ENCODE results near the gene PANK4. TPM values are rescaled to one million over a fixed set of nuclear protein-coding genes. Genes with fewer than 3 reads are reported as not detected.
A peak's percentile ranks its signal among the peaks of the same experiment; 100 is the strongest.

PANK4 gene
- total RNA-seq, 1 donor from 2014 or later, result 32.6 TPM

- FAIRE-seq, result no peak
- DNase-seq (ENCODE audit: low spot score in 2 of 2), result no peak
Observed at GRCh38 chr1:2516946-2517345, 9.4 kb downstream of the PANK4 start.

- FAIRE-seq, result no peak
- DNase-seq (ENCODE audit: low spot score in 2 of 2), result no peak
Observed at GRCh38 chr1:2516124-2516523, 10.3 kb downstream of the PANK4 start.

DNA sequence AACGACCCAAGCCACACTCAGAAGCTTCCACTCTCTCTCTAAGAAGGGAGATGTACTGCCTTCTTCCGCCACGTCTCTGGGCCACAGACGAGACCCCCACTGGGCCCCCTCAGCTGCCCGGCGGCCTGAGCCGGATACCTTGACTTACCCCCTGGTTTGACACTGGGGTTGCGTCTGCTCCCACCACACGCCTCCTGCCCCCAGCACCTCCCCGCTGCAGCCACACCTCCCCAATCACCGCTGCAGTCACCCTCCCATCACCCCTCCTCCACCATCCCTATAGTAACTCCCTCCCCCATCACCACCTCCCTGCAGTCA is 10.7 kb downstream of the PANK4 start:
- FAIRE-seq (no peak), DNase-seq (ENCODE audit: low spot score in 2 of 2) (no peak)

DNA sequence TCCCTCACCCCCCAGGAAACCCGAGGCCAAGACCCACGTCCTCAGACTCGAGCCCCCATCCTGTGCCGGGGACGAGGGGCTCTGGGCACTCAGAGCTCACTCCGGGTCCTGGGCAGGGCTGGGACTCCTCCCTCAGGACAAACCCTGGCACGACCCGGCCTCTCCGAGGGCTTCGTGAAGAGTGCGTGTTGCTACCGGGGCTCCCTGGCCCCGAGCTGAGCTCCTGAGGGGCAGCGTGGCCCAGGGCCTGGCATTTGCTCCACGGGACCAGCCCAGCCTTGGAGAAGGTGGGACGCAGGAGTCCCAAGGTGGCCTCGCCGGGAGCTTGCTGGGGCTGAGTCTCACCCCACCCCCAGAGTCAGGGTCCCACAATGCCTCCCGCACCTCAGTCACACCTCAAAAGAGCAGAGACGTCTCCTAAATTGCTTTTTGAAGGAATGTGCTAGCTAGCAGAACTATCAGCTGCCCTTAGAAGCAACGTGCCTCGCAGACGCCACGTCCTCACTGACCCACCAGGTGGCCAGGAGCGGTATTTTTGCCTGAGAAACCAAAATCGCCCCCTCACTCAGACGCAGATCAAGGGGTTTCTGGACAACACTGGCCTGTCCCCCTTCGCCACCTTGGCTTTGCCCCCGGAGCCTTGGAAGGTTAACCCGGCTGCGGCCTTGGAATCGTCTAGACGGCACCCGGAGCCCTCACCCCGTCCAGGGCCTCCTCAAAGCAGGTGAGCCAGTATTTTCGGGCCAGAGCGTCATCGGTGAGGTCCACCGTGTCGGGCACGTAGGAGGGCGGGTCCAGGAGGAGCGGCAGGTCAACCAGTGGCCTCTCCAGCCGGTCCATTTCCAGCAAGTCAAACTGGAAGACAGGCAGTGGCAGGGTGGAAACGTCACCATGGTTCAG is 11.3 kb downstream of the PANK4 start:
- DNase-seq (ENCODE audit: low spot score in 2 of 2) (no peak), FAIRE-seq (no peak)

- no peak for FAIRE-seq
- DNase-seq (ENCODE audit: low spot score in 2 of 2), result no peak
Observed at GRCh38 chr1:2513939-2514652, 12.3 kb downstream of the PANK4 start.

GRCh38 chr1:2512862-2513421 is 13.5 kb downstream of the PANK4 start:
- FAIRE-seq, result no peak
- no peak for DNase-seq (ENCODE audit: low spot score in 2 of 2)

DNA sequence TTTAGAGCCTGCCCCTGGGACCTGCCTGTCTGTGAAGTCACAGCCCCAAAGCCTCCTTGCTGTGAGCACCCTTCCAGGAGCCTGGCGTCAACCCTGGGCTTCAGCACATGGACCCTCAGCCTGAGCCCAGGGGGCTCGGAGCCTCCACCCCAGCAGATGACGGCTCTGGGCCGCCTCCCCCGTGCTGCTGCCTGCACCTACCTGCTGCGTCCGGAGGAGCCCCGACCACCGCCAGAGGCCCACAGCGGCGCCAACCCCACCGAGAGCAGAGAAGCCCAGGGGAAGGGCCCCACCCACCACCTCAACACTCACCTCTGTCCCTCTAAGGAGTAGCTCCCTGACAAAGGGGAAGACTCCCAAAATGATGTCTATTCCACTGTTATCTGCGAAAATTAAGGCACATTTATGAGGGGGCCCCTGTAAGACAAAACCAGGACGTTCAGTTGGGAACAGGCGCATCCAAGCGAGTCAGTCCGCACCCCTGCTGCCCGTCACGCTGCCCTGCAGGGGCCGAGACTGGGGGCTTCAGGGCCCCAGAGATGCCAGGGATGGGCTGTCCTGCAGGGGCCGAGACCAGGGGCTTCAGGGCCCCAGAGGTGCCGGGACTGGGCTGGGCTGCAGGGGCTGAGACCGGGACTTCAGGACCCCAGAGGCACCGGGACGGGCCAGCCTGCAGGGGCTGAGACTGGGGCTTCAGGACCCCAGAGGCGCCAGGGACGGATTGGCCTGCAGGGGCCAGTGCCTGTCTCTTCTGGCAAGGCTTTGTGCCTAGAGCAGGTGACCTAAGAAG is 15.8 kb downstream of the PANK4 start:
- DNase-seq (ENCODE audit: low spot score in 2 of 2) (no peak), FAIRE-seq (no peak)

DNA sequence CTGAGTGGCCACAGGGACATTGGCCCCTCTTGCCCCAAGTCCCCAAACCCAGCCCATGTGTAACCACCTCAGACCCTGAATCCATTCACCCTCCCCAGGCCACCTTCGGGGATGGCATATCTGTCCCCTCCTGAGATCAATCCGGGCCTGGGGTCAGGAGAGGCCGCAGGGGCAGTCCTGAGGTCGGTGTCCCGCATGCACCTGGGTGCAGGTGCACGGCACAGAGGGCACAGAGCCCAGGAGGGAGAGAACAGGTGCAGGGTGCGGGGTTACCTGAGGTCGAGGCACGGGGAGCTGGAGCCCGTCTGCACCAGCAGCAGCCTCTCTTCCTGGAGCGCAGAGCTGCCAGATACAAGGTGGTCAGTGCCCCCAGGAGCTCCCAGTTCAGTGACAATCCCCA is 16.8 kb downstream of the PANK4 start:
- FAIRE-seq (no peak), DNase-seq (ENCODE audit: low spot score in 2 of 2) (no peak)

DNA sequence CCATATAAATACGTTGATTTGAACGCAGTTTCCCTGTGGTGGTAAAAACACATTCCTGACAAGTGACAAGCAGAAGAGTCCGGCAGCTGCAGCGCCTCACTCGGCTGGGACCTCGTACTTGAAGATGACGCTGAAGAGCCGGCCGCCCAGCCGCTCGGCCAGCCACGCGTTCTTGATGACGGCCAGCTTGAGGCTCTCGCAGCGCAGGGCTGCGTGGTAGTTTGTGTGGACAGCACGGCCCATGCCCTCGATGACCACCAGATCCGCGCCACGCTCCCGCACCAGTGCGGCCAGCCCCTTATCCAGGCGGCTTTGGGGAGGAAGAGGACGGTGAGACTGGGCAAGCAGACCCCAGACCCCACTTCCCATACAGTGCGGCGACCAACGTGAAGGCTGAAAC is 17.6 kb downstream of the PANK4 start:
- FAIRE-seq (no peak), DNase-seq (ENCODE audit: low spot score in 2 of 2) (no peak)

- FAIRE-seq, result no peak
Observed at GRCh38 chr1:2508180-2508579, 18.2 kb downstream of the PANK4 start.

DNA sequence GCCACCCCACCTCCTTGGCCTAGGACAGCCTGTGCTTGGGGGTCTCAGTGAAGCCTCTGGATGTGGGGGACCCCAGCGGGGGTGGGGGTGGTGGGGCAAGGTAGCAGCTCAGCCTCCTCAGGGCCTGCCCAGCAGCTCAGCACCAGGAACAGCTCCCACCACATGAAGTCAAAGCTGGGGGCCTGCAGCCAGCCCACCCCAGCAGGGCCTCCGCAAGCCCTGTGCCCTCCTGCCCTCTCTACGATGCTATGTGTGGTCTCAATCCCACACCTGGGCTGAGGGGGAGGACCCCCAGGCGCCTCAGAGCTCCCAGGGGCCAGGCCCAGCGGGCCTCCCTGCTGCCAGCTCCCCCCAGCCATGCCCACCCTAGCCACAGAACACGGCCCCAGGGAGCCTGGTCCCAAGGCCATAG is 18.6 kb downstream of the PANK4 start:
- DNase-seq (ENCODE audit: low spot score in 2 of 2) (no peak), FAIRE-seq (no peak)

More at GRCh38 chr1:2508180-2508579, 18.2 kb downstream of the PANK4 start:
- DNase-seq (ENCODE audit: low spot score in 2 of 2), result no peak

DNA sequence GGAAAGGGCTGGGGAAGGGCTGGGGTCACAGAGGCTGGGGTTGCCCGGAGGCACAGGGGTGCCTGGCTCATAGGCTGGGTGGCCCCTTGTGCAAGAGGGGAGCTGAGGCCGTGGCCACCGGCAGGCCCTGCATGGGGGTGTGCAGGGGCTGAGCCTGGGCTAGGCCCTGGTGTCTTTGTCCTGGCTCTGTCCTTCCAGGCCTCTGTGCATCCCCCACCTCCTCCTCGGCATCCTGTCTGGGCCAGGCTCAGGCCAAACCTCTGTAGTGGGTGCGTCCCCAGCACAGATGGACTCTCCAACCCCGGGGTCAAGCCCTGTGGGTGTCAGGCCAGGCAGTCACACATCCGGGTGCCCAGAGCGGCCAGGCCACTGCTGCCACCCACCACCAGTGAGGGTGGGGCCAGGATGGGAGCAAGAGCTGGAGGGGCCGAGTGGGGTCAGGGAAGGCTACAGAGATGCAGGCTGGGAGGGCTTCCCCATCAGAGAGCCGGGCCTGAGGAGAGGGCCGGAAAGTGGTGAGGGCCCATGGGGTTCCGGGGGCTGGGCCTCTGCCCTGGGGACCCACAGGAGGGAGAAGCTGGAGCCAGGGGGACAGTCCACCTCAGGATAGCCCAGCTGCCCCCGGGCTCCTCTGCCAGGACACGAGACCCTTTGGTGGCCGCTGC is 19.4 kb downstream of the PANK4 start:
- DNase-seq (ENCODE audit: low spot score in 2 of 2) (no peak), FAIRE-seq (no peak)

GRCh38 chr1:2506007-2506860 is 20.2 kb downstream of the PANK4 start:
- no peak for FAIRE-seq
- DNase-seq (ENCODE audit: low spot score in 2 of 2), result no peak

GRCh38 chr1:2505461-2505994 is 20.9 kb downstream of the PANK4 start:
- FAIRE-seq, result no peak
- DNase-seq (ENCODE audit: low spot score in 2 of 2), result no peak

DNA sequence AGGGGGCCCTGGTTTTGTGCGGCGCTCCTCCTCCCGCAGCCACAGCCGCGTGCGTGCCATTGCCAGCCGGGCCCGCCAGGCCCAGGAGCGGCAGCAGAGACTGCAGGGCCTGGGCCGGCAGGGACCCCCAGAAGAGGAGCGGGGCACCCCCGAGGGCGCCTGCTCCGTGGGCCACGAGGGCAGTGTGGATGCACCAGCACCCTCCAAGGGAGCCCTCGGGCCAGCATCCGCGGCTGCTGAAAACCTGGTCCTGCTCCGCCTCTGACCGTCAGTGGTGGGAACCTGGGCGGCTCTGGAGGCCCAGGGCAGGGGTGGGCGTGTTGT is 21.5 kb downstream of the PANK4 start:
- no peak for FAIRE-seq
- DNase-seq (ENCODE audit: low spot score in 2 of 2), result no peak

DNA sequence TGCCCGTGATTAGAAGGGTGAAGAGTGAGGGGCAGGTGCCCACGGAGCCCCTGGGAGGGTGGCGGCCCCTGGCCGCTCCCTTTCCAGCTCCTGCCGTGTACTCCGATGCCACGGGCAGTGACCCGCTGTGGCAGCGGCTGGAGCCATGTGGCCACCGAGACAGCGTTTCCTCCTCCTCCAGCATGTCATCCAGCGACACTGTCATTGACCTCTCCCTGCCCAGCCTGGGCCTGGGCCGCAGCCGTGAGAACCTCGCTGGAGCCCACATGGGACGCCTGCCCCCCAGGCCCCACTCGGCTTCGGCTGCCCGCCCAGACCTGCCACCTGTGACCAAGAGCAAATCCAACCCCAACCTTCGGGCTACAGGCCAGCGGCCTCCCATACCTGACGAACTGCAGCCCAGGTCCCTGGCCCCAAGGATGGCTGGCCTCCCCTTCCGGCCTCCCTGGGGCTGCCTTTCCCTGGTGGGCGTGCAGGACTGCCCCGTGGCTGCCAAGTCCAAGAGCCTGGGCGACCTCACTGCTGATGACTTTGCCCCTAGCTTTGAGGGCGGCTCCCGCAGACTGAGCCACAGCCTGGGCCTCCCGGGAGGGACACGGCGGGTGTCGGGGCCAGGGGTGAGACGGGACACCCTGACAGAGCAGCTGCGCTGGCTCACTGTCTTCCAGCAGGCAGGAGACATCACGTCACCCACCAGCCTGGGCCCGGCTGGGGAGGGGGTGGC is 22.0 kb downstream of the PANK4 start:
- DNase-seq (ENCODE audit: low spot score in 2 of 2), result no peak
- no peak for FAIRE-seq

DNA sequence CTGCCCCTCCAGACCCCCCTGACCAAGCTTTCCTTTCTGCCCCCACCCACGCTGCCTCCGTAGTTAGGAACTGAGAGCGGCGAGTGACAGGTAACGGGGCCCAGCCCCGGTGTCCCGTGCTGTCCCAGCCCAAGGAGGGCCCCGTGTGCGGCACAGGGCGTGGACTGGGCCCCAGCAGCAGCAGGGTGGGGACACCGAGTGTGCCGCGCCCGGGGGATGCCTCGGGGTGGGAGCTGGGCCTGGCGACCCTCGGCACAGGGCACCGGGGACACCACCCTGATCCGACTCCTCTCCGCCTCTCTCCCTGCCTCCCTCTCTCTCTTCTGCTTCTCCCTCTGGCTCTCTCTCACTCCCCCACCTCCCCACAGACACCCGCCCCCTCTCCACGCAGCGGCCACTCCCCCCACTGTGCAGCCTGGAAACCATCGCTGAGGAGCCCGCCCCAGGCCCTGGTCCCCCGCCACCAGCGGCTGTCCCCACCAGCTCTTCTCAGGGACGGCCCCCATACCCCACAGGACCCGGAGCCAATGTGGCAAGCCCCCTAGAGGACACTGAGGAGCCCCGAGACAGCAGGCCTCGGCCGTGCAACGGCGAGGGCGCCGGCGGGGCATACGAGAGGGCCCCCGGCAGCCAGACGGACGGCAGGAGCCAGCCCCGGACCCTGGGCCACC is 22.7 kb downstream of the PANK4 start:
- FAIRE-seq, result no peak
- peak in 1 of 2 donors; percentile 65 for DNase-seq (ENCODE audit: low spot score in 2 of 2)

All from frontal cortex (tissue), 4 donors.